NCI-H1105 (cell line): ENCODE results near the gene PAQR7.
A peak's percentile ranks its signal among the peaks of the same experiment; 100 is the strongest.
"Not testable (repeated sequence)": the region's sequence is repeated elsewhere in the genome, so short reads cannot be mapped to it uniquely, and the experiment has no call there.

Source experiments
- DNase-seq: peaks from one replicate; lab custom pipeline; 2025; lab: John Stamatoyannopoulos, UW

Gene PAQR7

GRCh38 chr1:25844536-25845337 lies 30.8 kb downstream of the PAQR7 start:
- no peak for DNase-seq

GRCh38 chr1:25843483-25843882 lies 32.0 kb downstream of the PAQR7 start:
- DNase-seq, result no peak

- DNase-seq, result not testable (repeated sequence)
These were observed 35.7 kb downstream of the PAQR7 start for GRCh38 chr1:25839808-25840207.

GRCh38 chr1:25837262-25837875 lies 38.1 kb downstream of the PAQR7 start:
- no peak for DNase-seq

- DNase-seq, result no peak
These were observed 38.8 kb downstream of the PAQR7 start for GRCh38 chr1:25836695-25837094.

- no peak for DNase-seq
These were observed 40.6 kb downstream of the PAQR7 start for GRCh38 chr1:25834894-25835293.

GRCh38 chr1:25833158-25833557 lies 42.4 kb downstream of the PAQR7 start:
- DNase-seq, result no peak

- no peak for DNase-seq
These were observed 43.0 kb downstream of the PAQR7 start for GRCh38 chr1:25832336-25833037.

GRCh38 chr1:25831569-25832196 lies 43.8 kb downstream of the PAQR7 start:
- DNase-seq, result no peak

- DNase-seq, result no peak
These were observed 46.5 kb downstream of the PAQR7 start for GRCh38 chr1:25829046-25829445.

- no peak for DNase-seq
These were observed 47.0 kb downstream of the PAQR7 start for GRCh38 chr1:25828491-25828890.

GRCh38 chr1:25826571-25826970 lies 48.9 kb downstream of the PAQR7 start:
- DNase-seq, result no peak

GRCh38 chr1:25825605-25826004 lies 49.9 kb downstream of the PAQR7 start:
- DNase-seq, result no peak

- DNase-seq, result no peak
These were observed 53.8 kb downstream of the PAQR7 start for GRCh38 chr1:25821630-25822091.

GRCh38 chr1:25821112-25821476 lies 54.4 kb downstream of the PAQR7 start:
- no peak for DNase-seq

GRCh38 chr1:25820247-25821111 lies 55.0 kb downstream of the PAQR7 start:
- no peak for DNase-seq

- DNase-seq, result peak; percentile 86
These were observed 55.8 kb downstream of the PAQR7 start, which contains the start of gene MTFR1L for GRCh38 chr1:25819491-25820246. Gene MTFR1L, plus strand, starts transcription at chr1:25819954. Its CDS starts 3,151 bp downstream, at chr1:25823105.

- no peak for DNase-seq
These were observed 56.9 kb downstream of the PAQR7 start for GRCh38 chr1:25818569-25818968.

- peak; percentile 22 for DNase-seq
These were observed 57.5 kb downstream of the PAQR7 start for GRCh38 chr1:25817840-25818501.

GRCh38 chr1:25816112-25816718 lies 59.3 kb downstream of the PAQR7 start:
- no peak for DNase-seq
